Pulmonary artery endothelial cell (primary cell): ENCODE results near the gene CCDC184. TPM values are rescaled to one million over a fixed set of nuclear protein-coding genes. Genes with fewer than 3 reads are reported as not detected.

Experiments
- DNase-seq: peaks from one replicate; pipeline ENCODE4 v3.0.0-alpha.2; 2011; ENCODE audit warnings: low read depth, low spot score
- total RNA-seq: library from RNA; depleted of rRNA; stranded (reverse); fragments of >200 nt; gene quantifications from 2 replicates; pipeline ENCODE4 v1.2.3, GENCODE V29; 2014

The CCDC184 gene
- total RNA-seq, 1 donor from 2014 or later = 0.07 TPM

- no peak for DNase-seq
These were observed 4.0 kb upstream of the CCDC184 start for GRCh38 chr12:48179466-48179865.

GRCh38 chr12:48180424-48180823 is 3.0 kb upstream of the CCDC184 start:
- DNase-seq = no peak

- DNase-seq = no peak
These were observed 2.5 kb upstream of the CCDC184 start for GRCh38 chr12:48180857-48181495.

GRCh38 chr12:48182631-48183030 is 813 bp upstream of the CCDC184 start:
- no peak for DNase-seq

GRCh38 chr12:48183876-48184548 is 568 bp downstream of the CCDC184 start:
- DNase-seq = no peak

GRCh38 chr12:48184549-48184922 is 1.1 kb downstream of the CCDC184 start:
- DNase-seq = no peak

GRCh38 chr12:48185181-48185919 is 1.9 kb downstream of the CCDC184 start:
- DNase-seq = no peak

GRCh38 chr12:48187916-48188695 is 4.7 kb downstream of the CCDC184 start:
- DNase-seq = no peak

GRCh38 chr12:48189331-48190125 is 6.1 kb downstream of the CCDC184 start:
- peak; percentile 30 for DNase-seq

- no peak for DNase-seq
These were observed 7.7 kb downstream of the CCDC184 start for GRCh38 chr12:48191096-48191495.

- no peak for DNase-seq
These were observed 9.4 kb downstream of the CCDC184 start for GRCh38 chr12:48192861-48193260.

- DNase-seq = no peak
These were observed 10.2 kb downstream of the CCDC184 start for GRCh38 chr12:48193623-48194022.

GRCh38 chr12:48194799-48195201 is 11.4 kb downstream of the CCDC184 start:
- no peak for DNase-seq

GRCh38 chr12:48197549-48197970 is 14.1 kb downstream of the CCDC184 start:
- no peak for DNase-seq

GRCh38 chr12:48197971-48198671 is 14.7 kb downstream of the CCDC184 start:
- peak; percentile 77 for DNase-seq

- no peak for DNase-seq
These were observed 15.2 kb downstream of the CCDC184 start for GRCh38 chr12:48198672-48198971.

GRCh38 chr12:48198985-48199384 is 15.5 kb downstream of the CCDC184 start:
- no peak for DNase-seq

- no peak for DNase-seq
These were observed 16.4 kb downstream of the CCDC184 start for GRCh38 chr12:48199774-48200221.

GRCh38 chr12:48201091-48201490 is 17.6 kb downstream of the CCDC184 start:
- no peak for DNase-seq

GRCh38 chr12:48201516-48201915 is 18.1 kb downstream of the CCDC184 start:
- DNase-seq = no peak
